ENCODE results near the gene STAB1.

Gene STAB1, protein sequence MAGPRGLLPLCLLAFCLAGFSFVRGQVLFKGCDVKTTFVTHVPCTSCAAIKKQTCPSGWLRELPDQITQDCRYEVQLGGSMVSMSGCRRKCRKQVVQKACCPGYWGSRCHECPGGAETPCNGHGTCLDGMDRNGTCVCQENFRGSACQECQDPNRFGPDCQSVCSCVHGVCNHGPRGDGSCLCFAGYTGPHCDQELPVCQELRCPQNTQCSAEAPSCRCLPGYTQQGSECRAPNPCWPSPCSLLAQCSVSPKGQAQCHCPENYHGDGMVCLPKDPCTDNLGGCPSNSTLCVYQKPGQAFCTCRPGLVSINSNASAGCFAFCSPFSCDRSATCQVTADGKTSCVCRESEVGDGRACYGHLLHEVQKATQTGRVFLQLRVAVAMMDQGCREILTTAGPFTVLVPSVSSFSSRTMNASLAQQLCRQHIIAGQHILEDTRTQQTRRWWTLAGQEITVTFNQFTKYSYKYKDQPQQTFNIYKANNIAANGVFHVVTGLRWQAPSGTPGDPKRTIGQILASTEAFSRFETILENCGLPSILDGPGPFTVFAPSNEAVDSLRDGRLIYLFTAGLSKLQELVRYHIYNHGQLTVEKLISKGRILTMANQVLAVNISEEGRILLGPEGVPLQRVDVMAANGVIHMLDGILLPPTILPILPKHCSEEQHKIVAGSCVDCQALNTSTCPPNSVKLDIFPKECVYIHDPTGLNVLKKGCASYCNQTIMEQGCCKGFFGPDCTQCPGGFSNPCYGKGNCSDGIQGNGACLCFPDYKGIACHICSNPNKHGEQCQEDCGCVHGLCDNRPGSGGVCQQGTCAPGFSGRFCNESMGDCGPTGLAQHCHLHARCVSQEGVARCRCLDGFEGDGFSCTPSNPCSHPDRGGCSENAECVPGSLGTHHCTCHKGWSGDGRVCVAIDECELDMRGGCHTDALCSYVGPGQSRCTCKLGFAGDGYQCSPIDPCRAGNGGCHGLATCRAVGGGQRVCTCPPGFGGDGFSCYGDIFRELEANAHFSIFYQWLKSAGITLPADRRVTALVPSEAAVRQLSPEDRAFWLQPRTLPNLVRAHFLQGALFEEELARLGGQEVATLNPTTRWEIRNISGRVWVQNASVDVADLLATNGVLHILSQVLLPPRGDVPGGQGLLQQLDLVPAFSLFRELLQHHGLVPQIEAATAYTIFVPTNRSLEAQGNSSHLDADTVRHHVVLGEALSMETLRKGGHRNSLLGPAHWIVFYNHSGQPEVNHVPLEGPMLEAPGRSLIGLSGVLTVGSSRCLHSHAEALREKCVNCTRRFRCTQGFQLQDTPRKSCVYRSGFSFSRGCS (N-terminal part only)

DNA sequence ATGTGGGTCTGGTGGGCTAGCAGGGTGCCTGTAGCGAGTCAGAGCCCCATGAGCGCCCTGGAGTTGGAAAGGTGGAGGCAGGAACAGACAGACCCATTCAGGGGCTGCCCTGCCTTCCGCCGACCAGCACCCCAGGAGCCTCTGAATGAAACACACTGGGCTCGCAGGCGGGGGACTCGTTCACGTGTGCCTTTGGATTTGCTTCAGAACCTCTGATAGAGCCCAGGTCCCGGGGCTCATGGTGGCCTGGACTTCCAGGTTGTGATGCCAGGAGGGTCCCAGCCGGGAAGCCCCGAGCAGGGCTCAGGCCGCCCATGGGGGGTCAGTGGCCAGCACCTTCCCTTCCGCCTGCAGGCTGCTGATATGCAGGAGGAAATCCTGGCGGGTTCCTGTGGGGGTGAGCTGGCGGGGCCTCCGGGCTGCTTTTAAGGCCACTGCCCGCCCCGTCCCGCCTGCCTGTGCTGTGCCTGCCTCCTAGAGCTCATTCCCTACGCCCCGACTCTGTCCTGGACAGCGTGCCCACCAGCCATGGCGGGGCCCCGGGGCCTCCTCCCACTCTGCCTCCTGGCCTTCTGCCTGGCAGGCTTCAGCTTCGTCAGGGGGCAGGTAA is at the start of gene STAB1:
STAB1 (plus strand) TSS at position 453 of the 610 bp plus-strand sequence; CDS start at position 529, 76 bp downstream.
- no peak for DNase-seq

- DNase-seq, result no peak
Measured at GRCh38 chr3:52446042-52446441, 49.1 kb upstream of the STAB1 start.

- peak; percentile 80 for DNase-seq
Measured at GRCh38 chr3:52446631-52447511, 48.3 kb upstream of the STAB1 start.

DNA sequence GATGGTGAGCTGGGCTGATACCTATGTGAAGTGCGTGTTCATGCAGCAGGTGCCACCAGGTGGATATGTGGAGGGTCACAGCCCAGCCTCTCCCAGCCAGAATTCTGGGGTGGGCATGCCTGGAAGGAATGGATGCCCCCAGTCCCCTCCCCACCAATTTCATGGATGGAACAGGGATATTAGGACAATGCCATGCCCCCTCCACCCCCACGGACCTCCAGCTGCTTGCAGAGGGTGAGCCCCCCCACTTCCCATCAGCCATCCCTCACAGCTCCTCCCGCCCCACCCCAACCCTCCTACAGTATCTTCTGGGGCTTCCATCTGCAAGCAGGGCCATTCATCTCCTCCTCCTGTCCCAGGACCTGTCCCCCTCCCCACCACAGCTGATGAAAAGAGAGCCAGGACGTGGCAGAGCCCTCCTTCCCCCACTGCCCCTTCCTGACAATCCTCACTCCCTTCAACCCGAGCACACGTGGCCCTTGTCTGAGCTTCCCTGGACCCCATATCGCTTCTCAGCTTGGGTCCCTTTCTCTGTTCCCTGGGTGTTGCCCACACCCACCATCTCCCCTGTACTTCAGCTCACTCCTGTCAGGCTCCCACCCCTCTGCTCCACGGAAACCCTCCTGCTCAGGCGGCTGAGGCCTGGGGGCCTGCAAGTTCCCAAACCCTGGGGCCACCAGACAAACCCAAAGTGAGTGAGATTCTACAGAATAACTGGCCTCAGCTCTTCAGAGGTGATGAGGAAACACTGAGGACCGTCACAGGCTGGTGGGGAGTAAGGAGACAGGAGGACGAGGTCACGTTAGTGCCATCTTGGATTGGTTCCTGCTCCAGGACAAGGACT is 47.4 kb upstream of the STAB1 start:
- DNase-seq, result no peak

DNA sequence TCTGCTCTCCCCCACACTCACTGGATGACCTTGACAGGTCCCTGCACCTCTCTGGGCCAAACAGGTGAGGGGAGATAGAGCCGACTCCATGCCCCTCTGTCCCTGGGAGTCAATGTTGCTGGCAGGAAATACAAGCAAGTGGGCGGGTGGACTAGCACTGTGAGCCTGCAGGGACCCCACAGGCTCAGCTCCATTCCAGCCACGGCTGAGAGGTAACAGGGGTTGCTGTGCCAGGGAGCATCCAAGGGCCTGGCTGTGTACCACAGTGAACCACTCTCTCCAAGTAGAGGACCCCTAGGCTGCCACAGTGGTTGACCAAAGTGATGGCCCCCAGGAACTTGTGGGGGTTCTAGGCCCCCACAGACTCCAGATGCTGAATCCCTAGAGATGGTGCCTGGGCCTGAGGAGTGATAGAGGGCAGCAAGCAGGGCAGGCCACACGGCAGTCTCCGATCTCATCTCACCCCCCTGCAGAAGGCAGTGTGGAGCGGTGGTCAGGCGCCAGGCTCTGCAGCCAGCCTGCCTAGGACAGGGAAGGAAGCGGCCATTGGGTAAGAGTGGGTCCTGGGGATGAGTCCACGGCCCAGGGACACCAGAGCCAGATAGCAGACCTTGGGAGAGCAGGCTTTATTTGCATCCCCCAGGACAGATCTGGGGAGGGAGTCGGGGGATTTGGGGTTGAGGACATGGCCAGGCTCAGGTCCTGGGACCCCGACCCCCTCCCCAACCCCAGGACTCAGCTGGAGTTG is 44.5 kb upstream of the STAB1 start:
- DNase-seq, result no peak

GRCh38 chr3:52451237-52452083 is 43.7 kb upstream of the STAB1 start:
- no peak for DNase-seq

GRCh38 chr3:52452126-52452525 is 43.0 kb upstream of the STAB1 start:
- no peak for DNase-seq

- no peak for DNase-seq
Measured at GRCh38 chr3:52452570-52453221, 42.4 kb upstream of the STAB1 start.

GRCh38 chr3:52453496-52454249 is 41.5 kb upstream of the STAB1 start, which contains the start of gene TNNC1:
TSS of gene TNNC1 (minus strand) at chr3:52454041. CDS start at chr3:52454015, 26 bp downstream.
- DNase-seq, result no peak

- DNase-seq, result no peak
Measured at GRCh38 chr3:52454250-52454937, 40.7 kb upstream of the STAB1 start.

DNA sequence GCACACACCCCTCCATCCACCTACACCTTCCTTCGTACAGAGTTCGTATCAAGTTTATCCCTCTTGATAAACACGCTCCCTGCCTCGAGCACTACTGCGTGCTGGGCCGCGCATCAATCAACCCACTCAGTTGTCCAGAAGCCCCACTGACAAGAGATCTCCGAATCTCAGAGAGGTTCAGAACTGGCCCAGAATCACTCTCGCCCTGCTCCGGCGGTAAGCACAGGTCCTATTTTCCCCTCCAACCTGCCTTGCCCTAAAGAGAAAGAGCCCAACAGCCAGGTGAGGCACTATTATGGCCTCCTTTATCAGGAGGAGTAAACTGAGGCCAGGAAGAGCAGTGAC is 40.2 kb upstream of the STAB1 start:
- no peak for DNase-seq

DNA sequence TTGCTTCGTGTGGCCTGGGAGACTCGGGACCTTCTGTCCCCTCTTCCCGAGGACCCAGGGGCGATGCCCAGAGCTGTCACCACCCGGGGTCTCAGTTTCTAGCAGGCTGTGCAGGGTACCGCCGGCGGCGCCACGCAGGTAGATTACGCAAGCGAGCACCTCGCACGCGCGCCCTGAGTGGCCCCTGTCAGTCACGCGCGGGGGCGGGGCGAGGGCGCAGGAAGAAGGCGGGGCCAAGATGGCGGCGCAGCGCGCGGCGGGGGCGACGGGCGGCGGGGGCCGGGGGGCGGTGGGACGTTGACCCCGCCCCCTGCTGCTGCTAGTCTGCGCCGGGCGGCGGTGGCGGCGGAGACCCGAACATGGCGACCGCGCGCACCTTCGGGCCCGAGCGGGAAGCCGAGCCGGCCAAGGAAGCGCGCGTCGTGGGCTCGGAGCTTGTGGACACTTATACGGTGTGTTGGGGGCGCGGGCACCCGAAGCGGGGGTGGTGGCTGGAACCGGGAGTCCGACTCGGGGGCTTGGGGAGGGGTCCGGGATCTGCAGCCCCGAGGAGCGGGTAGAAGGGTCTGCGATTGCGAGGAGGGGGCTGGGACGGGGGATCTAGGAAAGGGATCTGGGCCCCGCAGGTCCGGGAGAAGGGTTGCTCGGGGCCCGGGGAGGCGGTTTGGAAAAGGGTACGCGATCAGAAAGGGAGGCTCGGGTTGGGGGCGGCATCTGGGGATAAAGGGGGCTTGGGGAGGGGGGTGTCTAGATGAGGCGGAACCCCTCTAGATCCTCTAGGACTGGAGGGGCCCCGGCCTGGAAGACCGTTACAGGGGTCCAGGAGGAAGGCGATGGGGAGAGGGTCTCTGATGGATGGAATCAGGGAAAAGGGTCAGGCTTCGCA is 39.6 kb upstream of the STAB1 start, which contains the start of gene NISCH:
NISCH (plus strand) TSS at position 322 of the 886 bp plus-strand sequence; CDS start at position 360, 38 bp downstream.
- DNase-seq, result peak; percentile 94

- DNase-seq, result peak; percentile 77
Measured at GRCh38 chr3:52456169-52456799, 38.9 kb upstream of the STAB1 start.

- no peak for DNase-seq
Measured at GRCh38 chr3:52456800-52457183, 38.3 kb upstream of the STAB1 start.
